Large intestine (tissue), 3 donors: ENCODE data around the gene ARHGAP35. TPM values are rescaled to one million over a fixed set of nuclear protein-coding genes. Genes with fewer than 3 reads are reported as not detected.

Experiments
- DNase-seq, 2 donors: peaks; one replicate each; pipeline versions ENCODE4 v3.0.0 to v3.0.0-alpha.2; 2013
- H3K27ac ChIP-seq: one replicate; pipeline ENCODE4 v1.5.1; 2013; ENCODE audit warnings: low read length
- H3K27me3 ChIP-seq: 2 replicates; pipeline ENCODE4 v1.6.1; 2013; ENCODE audit warnings: low read length; ENCODE audit not compliant: control insufficient read depth, insufficient read depth
- H3K36me3 ChIP-seq: 2 replicates; pipeline ENCODE4 v1.6.1; 2013; ENCODE audit warnings: low read length; ENCODE audit not compliant: control insufficient read depth, insufficient read depth
- H3K4me1 ChIP-seq: one replicate; pipeline ENCODE4 v1.6.1; 2013; ENCODE audit warnings: low read length; ENCODE audit not compliant: control insufficient read depth, insufficient read depth
- H3K4me3 ChIP-seq: one replicate; pipeline ENCODE4 v1.5.1; 2013; ENCODE audit warnings: low read length
- H3K9me3 ChIP-seq: one replicate; pipeline ENCODE4 v1.6.1; 2013; ENCODE audit warnings: mild to moderate bottlenecking, low read depth, low read length, moderate library complexity; ENCODE audit not compliant: control insufficient read depth
- WGBS: methylation state at CpG from one replicate; pipeline ENCODE4 v1.1.5; 2013; ENCODE audit warnings: low lambda C conversion rate; ENCODE audit not compliant: insufficient coverage; 5-methylcytosine and 5-hydroxymethylcytosine counted together
- polyA plus RNA-seq: library from polyadenylated mRNA; unstranded; fragments of 120-200 nt; gene quantifications from one replicate; pipeline ENCODE4 v1.2.1, GENCODE V29; 2013

ARHGAP35 gene
- polyA plus RNA-seq, 1 donor: 42.8 TPM

DNA sequence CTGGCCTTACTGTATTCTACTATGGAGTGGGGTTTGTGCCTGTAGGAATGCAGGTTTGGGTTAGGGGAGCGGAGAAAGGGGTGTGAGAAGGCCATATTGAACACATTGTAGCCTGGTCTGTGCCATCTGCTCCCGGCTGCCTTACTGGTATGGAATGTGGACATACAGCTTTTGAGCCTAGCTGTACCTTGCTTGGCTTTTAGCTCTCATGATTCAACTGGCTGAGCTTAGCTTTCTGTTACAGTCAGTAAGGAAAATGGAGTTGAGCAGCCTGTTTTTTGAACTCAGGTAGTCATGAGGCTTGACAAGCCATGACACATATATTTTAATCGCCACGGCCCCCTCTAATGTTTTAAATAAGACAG, 41.6 kb downstream of the ARHGAP35 start:
- H3K4me3 ChIP-seq: no peak overlapping the region
- no peak overlapping the region for H3K27ac ChIP-seq
- DNase-seq: peak in 1 of 2 donors; percentile 46
- peaks cover 2% of the 10 kb centered on the region for H3K36me3 ChIP-seq
- H3K9me3 ChIP-seq: no peaks in the 10 kb centered on the region
- WGBS: no CpG with 5 or more reads among the region's 4 CpGs
- no peaks in the 10 kb centered on the region for H3K27me3 ChIP-seq
- H3K4me1 ChIP-seq: peaks cover 28% of the 10 kb centered on the region

DNA sequence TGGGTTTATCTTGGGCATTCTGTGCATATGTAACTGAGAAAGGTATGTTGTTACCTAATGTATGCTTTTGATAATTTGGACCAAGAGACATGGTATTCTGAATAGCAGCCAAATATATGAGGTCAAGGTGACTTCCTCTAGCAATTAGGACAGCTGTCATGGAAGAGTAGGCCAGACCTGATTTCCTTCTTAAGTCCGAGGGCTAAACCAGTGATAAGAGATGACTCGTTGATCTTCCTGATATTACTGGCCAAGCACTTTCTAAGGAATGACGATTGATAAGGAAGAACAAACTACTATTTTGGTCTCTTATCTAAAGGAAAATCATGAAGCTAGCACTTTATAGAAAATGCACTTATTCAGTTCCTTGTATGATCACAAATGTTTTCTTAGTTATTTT, 42.7 kb downstream of the ARHGAP35 start:
- DNase-seq: no peak
- no peaks in the 10 kb centered on the region for H3K27me3 ChIP-seq
- no CpG with 5 or more reads among the region's 3 CpGs for WGBS
- H3K27ac ChIP-seq: no peak overlapping the region
- no peak overlapping the region for H3K4me3 ChIP-seq
- H3K36me3 ChIP-seq: peaks cover 2% of the 10 kb centered on the region
- H3K4me1 ChIP-seq: peaks cover 28% of the 10 kb centered on the region
- H3K9me3 ChIP-seq: no peaks in the 10 kb centered on the region

DNA sequence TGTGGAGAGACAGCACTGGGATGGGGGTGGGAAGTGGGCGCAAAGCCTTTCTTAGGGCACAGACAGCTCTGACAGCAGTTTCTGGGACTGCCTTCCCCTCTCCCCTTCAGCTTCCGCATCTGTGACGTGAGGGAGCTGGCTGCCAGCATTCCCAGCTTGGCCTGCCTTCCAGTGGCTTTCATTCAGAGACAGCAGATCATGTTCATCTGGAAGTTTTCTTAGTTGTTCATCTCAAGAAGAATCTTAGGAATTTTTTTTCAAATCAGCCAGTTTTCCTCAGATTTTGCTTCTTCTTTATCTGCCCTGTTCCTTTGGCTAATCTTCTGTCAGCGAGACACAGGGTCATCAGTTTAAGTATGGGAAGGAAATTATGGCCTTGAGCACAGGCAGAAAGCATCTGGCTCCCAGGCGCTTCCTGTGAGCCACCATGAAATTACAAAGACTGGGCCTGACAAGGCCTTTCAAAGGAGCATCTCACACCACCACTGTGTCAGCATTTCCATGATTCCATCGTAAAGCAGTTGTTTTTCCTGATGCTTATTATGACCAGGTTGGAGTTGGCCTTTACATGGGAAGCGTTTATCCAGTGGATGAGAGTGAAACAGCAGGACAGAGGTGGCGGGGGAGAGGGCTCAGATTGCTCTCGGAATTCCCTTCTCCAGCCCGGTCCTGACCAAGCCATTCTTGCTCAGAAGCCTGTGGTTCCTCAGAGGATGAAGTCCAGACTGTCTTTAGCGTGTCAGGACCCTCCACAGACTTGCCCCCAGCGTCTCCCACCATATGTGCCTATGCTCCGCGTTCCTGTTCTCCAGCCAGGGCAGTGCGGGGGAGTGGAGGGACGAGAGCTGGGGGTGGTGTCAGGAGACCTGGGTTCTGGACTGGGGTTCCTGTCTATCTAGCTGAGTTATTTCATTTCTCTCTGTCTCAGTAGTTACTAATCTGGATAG, 43.6 kb downstream of the ARHGAP35 start:
- no CpG with 5 or more reads among the region's 16 CpGs for WGBS
- no peaks in the 10 kb centered on the region for H3K27me3 ChIP-seq
- H3K4me3 ChIP-seq: no peak overlapping the region
- H3K36me3 ChIP-seq: peaks cover 2% of the 10 kb centered on the region
- no peak for DNase-seq
- peaks cover 28% of the 10 kb centered on the region for H3K4me1 ChIP-seq
- peak overlapping the region; percentile 32 for H3K27ac ChIP-seq
- H3K9me3 ChIP-seq: no peaks in the 10 kb centered on the region

DNA sequence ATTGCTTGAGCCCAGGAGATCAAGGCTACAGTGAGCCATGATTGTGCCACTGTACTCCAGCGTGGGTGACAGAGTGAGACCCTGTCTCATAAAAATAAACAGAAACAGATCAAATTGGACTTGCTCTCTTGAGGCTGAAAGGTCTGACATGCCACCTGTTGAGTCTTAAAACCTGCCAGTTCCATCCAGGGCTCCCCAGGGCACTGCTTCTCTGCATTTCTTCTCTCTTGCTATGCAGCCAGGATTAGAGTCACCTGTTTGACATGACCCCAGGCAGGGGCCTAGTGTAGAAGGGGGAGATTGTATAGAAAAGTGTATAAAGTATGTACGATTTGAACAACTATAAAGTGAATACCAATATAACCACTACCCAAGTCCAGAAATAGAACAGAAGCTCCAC, 45.4 kb downstream of the ARHGAP35 start:
- Histone ChIP-seq H3K9me3 (no peaks in the 10 kb centered on the region), H3K36me3 (peaks cover 2% of the 10 kb centered on the region), H3K27me3 (no peaks in the 10 kb centered on the region), H3K4me3 (no peak overlapping the region), H3K27ac (no peak overlapping the region), H3K4me1 (peaks cover 28% of the 10 kb centered on the region)
- 70% methylated on average over 1 of the region's 2 CpGs for WGBS
- DNase-seq: no peak

- DNase-seq: no peak
- Histone ChIP-seq H3K27me3 (no peaks in the 10 kb centered on the region), H3K9me3 (no peaks in the 10 kb centered on the region), H3K4me3 (no peak overlapping the region), H3K36me3 (peaks cover 2% of the 10 kb centered on the region), H3K27ac (no peak overlapping the region), H3K4me1 (peaks cover 17% of the 10 kb centered on the region)
- 100% methylated on average over 1 of the region's 4 CpGs for WGBS
These were observed 47.1 kb downstream of the ARHGAP35 start for GRCh38 chr19:46907880-46908279.

- no peak overlapping the region for H3K4me3 ChIP-seq
- H3K36me3 ChIP-seq: peaks cover 2% of the 10 kb centered on the region
- H3K27ac ChIP-seq: no peak overlapping the region
- H3K27me3 ChIP-seq: no peaks in the 10 kb centered on the region
- H3K9me3 ChIP-seq: no peaks in the 10 kb centered on the region
- DNase-seq: no peak
- H3K4me1 ChIP-seq: peaks cover 14% of the 10 kb centered on the region
- WGBS: no CpG with 5 or more reads among the region's 4 CpGs
These were observed 48.6 kb downstream of the ARHGAP35 start for GRCh38 chr19:46909356-46909755.

Other genes with a start within 250 kb of the ARHGAP35 start
- 4.8 TPM for gene PTGIR, start 235.9 kb upstream of the ARHGAP35 start, polyA plus RNA-seq
- 4.6 TPM for gene GNG8, start 224.8 kb upstream of the ARHGAP35 start, polyA plus RNA-seq
- 13.7 TPM for gene DACT3, start 199.8 kb upstream of the ARHGAP35 start, polyA plus RNA-seq
- gene PRKD2, start 143.9 kb upstream of the ARHGAP35 start, polyA plus RNA-seq: 44.5 TPM
- 17.4 TPM for gene FKRP, start 114.9 kb upstream of the ARHGAP35 start, polyA plus RNA-seq
- gene STRN4, start 114.5 kb upstream of the ARHGAP35 start, polyA plus RNA-seq: 68.1 TPM
- 84.9 TPM for gene SLC1A5, start 72.4 kb upstream of the ARHGAP35 start, polyA plus RNA-seq
- gene AP2S1, start 10.2 kb upstream of the ARHGAP35 start, polyA plus RNA-seq: 78.8 TPM
- 0.49 TPM for gene NPAS1, start 158.8 kb downstream of the ARHGAP35 start, polyA plus RNA-seq
- gene TMEM160, start 187.6 kb downstream of the ARHGAP35 start, polyA plus RNA-seq: 12.8 TPM